Natural killer cell (primary cell): ENCODE data around the gene PDGFRB. TPM values are rescaled to one million over a fixed set of nuclear protein-coding genes. Genes with fewer than 3 reads are reported as not detected.

Source experiments
- ATAC-seq, 3 donors: fragments of 150-1000 bp in 2 of 3; fragments of 200-7000 bp in 1 of 3; cut with Tn5 transposase; 1 replicate in 1 of 3; 2 replicates in 2 of 3; pipeline ENCODE4 v1.10.0; 2021; ENCODE audit warnings: mild to moderate bottlenecking in 2 of 3, moderate library complexity in 2 of 3
- DNase-seq, 2 donors: peaks; one replicate each; pipeline versions ENCODE4 v3.0.0 to v3.0.0-alpha.2; 2013 to 2021; ENCODE audit warnings: mixed read lengths in 1 of 2
- H3K27ac ChIP-seq: one replicate; pipeline ENCODE4 v1.5.1; 2013; ENCODE audit warnings: mild to moderate bottlenecking, low read length
- H3K27me3 ChIP-seq: one replicate; pipeline ENCODE4 v1.6.1; 2013; ENCODE audit warnings: low read length; ENCODE audit not compliant: control insufficient read depth, insufficient read depth
- H3K36me3 ChIP-seq: one replicate; pipeline ENCODE4 v1.6.1; 2013; ENCODE audit warnings: low read length; ENCODE audit not compliant: control insufficient read depth, insufficient read depth
- H3K4me1 ChIP-seq: one replicate; pipeline ENCODE4 v1.6.1; 2013; ENCODE audit warnings: low read length; ENCODE audit not compliant: control insufficient read depth, insufficient read depth
- H3K4me3 ChIP-seq: one replicate; pipeline ENCODE4 v1.5.1; 2013; ENCODE audit warnings: low read length
- H3K9me3 ChIP-seq: one replicate; pipeline ENCODE4 v1.6.1; 2013; ENCODE audit warnings: low read length; ENCODE audit not compliant: control insufficient read depth, insufficient read depth
- H3K27ac Mint-ChIP-seq, 2 donors: one replicate each; pipeline ENCODE4 v1.8.0; 2022; ENCODE audit warnings: mild to moderate bottlenecking in 2 of 2, mixed read lengths in 2 of 2, moderate library complexity in 1 of 2
- H3K27me3 Mint-ChIP-seq, 2 donors: one replicate each; pipeline ENCODE4 v1.8.0; 2022; ENCODE audit warnings: low read depth in 2 of 2, mixed read lengths in 2 of 2
- H3K36me3 Mint-ChIP-seq: one replicate; pipeline ENCODE4 v1.8.0; 2022; ENCODE audit warnings: mixed read lengths
- H3K4me1 Mint-ChIP-seq, 2 donors: one replicate each; pipeline ENCODE4 v1.8.0; 2022; ENCODE audit warnings: mixed read lengths in 2 of 2
- H3K4me3 Mint-ChIP-seq: one replicate; pipeline ENCODE4 v1.8.0; 2022; ENCODE audit warnings: mild to moderate bottlenecking, moderate library complexity, mixed read lengths
- H3K9me3 Mint-ChIP-seq, 2 donors: one replicate each; pipeline ENCODE4 v1.8.0; 2022; ENCODE audit warnings: mixed read lengths in 2 of 2
- WGBS: methylation state at CpG from one replicate; pipeline ENCODE4 v1.1.7; 2013; ENCODE audit warnings: missing lambda C conversion rate; ENCODE audit not compliant: insufficient coverage; 5-methylcytosine and 5-hydroxymethylcytosine counted together
- intact Hi-C: fragments of 100-400 bp; cut with micrococcal nuclease; formaldehyde crosslinking; loops from one replicate; pipeline ENCODE4 v1.14.2; 2022
- total RNA-seq, 4 donors: library from RNA; stranded (reverse); fragments of 120-200 nt in 1 of 4; gene quantifications; one replicate each; pipeline versions ENCODE4 v1.2.3 to v1.2.4, GENCODE V29; 2013 to 2022
- TF ChIP-seq, protein P1 (sequence below): fragments of 200-600 bp; IDR thresholded peaks from one replicate; pipeline ENCODE4 v1.8.0; 2022; ENCODE audit warnings: antibody characterized with exemption

PDGFRB gene
- total RNA-seq, 3 donors from 2014 or later (not counting 1 experiment from before 2014, with no cell fraction given), result 44.8 to 93.1 (median 61.6) TPM

- H3K4me3 Mint-ChIP-seq, result no peak overlapping the region
- H3K4me1 Mint-ChIP-seq, result peaks cover 7 to 13% of the 10 kb centered on the region in 2 donors
- Histone ChIP-seq H3K4me3 (no peak overlapping the region), H3K9me3 (no peaks in the 10 kb centered on the region), H3K27ac (no peak overlapping the region), H3K27me3 (no peaks in the 10 kb centered on the region), H3K36me3 (no peaks in the 10 kb centered on the region), H3K4me1 (peaks cover 23% of the 10 kb centered on the region)
- H3K36me3 Mint-ChIP-seq, result no peaks in the 10 kb centered on the region
- DNase-seq, result no peak
- H3K9me3 Mint-ChIP-seq, result no peaks in the 10 kb centered on the region
- TF ChIP-seq, protein P1, sequence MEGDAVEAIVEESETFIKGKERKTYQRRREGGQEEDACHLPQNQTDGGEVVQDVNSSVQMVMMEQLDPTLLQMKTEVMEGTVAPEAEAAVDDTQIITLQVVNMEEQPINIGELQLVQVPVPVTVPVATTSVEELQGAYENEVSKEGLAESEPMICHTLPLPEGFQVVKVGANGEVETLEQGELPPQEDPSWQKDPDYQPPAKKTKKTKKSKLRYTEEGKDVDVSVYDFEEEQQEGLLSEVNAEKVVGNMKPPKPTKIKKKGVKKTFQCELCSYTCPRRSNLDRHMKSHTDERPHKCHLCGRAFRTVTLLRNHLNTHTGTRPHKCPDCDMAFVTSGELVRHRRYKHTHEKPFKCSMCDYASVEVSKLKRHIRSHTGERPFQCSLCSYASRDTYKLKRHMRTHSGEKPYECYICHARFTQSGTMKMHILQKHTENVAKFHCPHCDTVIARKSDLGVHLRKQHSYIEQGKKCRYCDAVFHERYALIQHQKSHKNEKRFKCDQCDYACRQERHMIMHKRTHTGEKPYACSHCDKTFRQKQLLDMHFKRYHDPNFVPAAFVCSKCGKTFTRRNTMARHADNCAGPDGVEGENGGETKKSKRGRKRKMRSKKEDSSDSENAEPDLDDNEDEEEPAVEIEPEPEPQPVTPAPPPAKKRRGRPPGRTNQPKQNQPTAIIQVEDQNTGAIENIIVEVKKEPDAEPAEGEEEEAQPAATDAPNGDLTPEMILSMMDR, result no peak
- ATAC-seq, result no peak
- H3K27ac Mint-ChIP-seq, result no peak overlapping the region
- intact Hi-C loops, result no loop called here
- H3K27me3 Mint-ChIP-seq, result peaks cover 43% of the 10 kb centered on the region in 2 donors
- 61% methylated on average over 10 of the region's 10 CpGs for WGBS
Measured at GRCh38 chr5:150065886-150066285, 89.8 kb downstream of the PDGFRB start.

DNA sequence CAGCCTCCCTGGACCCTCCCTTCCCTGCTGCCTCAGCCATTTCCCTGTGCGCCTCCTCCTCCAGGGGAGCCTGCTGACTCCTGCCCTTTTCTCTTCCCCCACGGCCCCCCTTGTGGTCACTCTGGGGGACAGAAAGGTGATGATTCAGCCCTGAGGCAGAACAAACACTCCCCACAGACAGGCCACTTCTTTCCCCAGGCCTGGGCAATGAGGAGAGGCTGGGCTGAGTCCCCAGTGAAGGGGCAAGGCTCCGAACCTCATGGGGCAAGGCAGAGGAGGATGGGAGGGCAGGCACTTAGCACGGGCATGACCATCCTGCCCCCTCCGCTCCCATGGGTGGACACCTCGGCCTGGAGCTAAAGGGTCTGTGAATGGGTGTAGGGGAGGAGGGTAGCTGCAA lies 90.3 kb downstream of the PDGFRB start:
- no peak overlapping the region for H3K27ac Mint-ChIP-seq
- no peaks in the 10 kb centered on the region for H3K9me3 Mint-ChIP-seq
- ATAC-seq (no peak), DNase-seq (no peak)
- H3K9me3 ChIP-seq, result no peaks in the 10 kb centered on the region
- H3K4me3 Mint-ChIP-seq, result no peak overlapping the region
- H3K4me1 Mint-ChIP-seq, result peaks cover 7 to 13% of the 10 kb centered on the region in 2 donors
- no peak overlapping the region for H3K27ac ChIP-seq
- 72% methylated on average over 6 of the region's 6 CpGs for WGBS
- peaks cover 23% of the 10 kb centered on the region for H3K4me1 ChIP-seq
- H3K36me3 Mint-ChIP-seq, result no peaks in the 10 kb centered on the region
- no peaks in the 10 kb centered on the region for H3K36me3 ChIP-seq
- no peaks in the 10 kb centered on the region for H3K27me3 ChIP-seq
- H3K27me3 Mint-ChIP-seq, result peaks cover 43 to 48% of the 10 kb centered on the region in 2 donors
- no peak overlapping the region for H3K4me3 ChIP-seq
- TF ChIP-seq, protein P1, result no peak
- intact Hi-C loops, result no loop called here

- peaks cover 7 to 13% of the 10 kb centered on the region in 2 donors for H3K4me1 Mint-ChIP-seq
- intact Hi-C loops, result no loop called here
- 88% methylated on average over 7 of the region's 7 CpGs for WGBS
- Histone ChIP-seq H3K27me3 (no peaks in the 10 kb centered on the region), H3K4me3 (no peak overlapping the region), H3K27ac (no peak overlapping the region), H3K36me3 (no peaks in the 10 kb centered on the region), H3K4me1 (peaks cover 24% of the 10 kb centered on the region), H3K9me3 (no peaks in the 10 kb centered on the region)
- TF ChIP-seq, protein P1, result no peak
- H3K27ac Mint-ChIP-seq, result no peak overlapping the region
- H3K4me3 Mint-ChIP-seq, result no peak overlapping the region
- peaks cover 43 to 48% of the 10 kb centered on the region in 2 donors for H3K27me3 Mint-ChIP-seq
- no peaks in the 10 kb centered on the region for H3K9me3 Mint-ChIP-seq
- DNase-seq, result no peak
- no peak for ATAC-seq
- no peaks in the 10 kb centered on the region for H3K36me3 Mint-ChIP-seq
Measured at GRCh38 chr5:150064681-150065220, 90.9 kb downstream of the PDGFRB start.

Other genes with a start within 250 kb of the PDGFRB start
- gene PDE6A, start 211.1 kb downstream of the PDGFRB start, total RNA-seq, result not detected
- gene SLC26A2, start 195.1 kb downstream of the PDGFRB start, total RNA-seq, result 10 to 100 TPM in 1 of 3 donors, 1 to 10 TPM in 2; 6.2 to 10.9 (median 8.1) TPM
- gene TIGD6, start 155.2 kb downstream of the PDGFRB start, total RNA-seq, result 1 to 10 TPM; 1.8 to 3.9 (median 2.5) TPM
- gene HMGXB3, start 155.1 kb downstream of the PDGFRB start, total RNA-seq, result 10 to 100 TPM; 39.0 to 46.5 (median 45.8) TPM
- gene CSF1R, start 69.3 kb downstream of the PDGFRB start, total RNA-seq, result 10 to 100 TPM in 1 of 3 donors, 1 to 10 TPM in 2; 4.9 to 39.0 (median 7.8) TPM
- not detected for gene CDX1, start 10.9 kb upstream of the PDGFRB start, total RNA-seq
- not detected for gene SLC6A7, start 34.2 kb upstream of the PDGFRB start, total RNA-seq
- gene CAMK2A, start 133.9 kb upstream of the PDGFRB start, total RNA-seq, result under 1 TPM in 1 of 3 donors, not detected in 2; 0.38 TPM
- under 1 TPM in 1 of 3 donors, not detected in 2; 0.19 TPM for gene ARSI, start 147.1 kb upstream of the PDGFRB start, total RNA-seq
- gene TCOF1, start 201.9 kb upstream of the PDGFRB start, total RNA-seq, result 10 to 100 TPM; 51.5 to 62.6 (median 51.7) TPM